Lung (tissue), 12 donors: ENCODE data around the gene ROPN1B. TPM values are rescaled to one million over a fixed set of nuclear protein-coding genes. Genes with fewer than 3 reads are reported as not detected.
"Not testable (repeated sequence)": the region's sequence is repeated elsewhere in the genome, so short reads cannot be mapped to it uniquely, and the experiment has no call there.

Experiments
- ATAC-seq: fragments of 200-7000 bp; cut with Tn5 transposase; one replicate; pipeline ENCODE4 v1.9.1; 2020; ENCODE audit warnings: moderate number of reproducible peaks; ENCODE audit not compliant: insufficient read depth, low FRiP score
- DNase-seq, 3 donors: peaks; one replicate each; pipeline ENCODE4 v3.0.0-alpha.2; 2013 to 2017
- H3K27ac ChIP-seq, 2 donors: one replicate each; pipeline ENCODE4 v1.5.1; 2013; ENCODE audit warnings: mild to moderate bottlenecking in 2 of 2, moderate library complexity in 2 of 2, control low read depth in 1 of 2, inconsistent platforms in 1 of 2, low read depth in 1 of 2, low read length in 1 of 2
- H3K27me3 ChIP-seq, 3 donors: one replicate each; pipeline ENCODE4 v1.5.1; 2013; ENCODE audit warnings: low read length in 2 of 3; ENCODE audit not compliant: control insufficient read depth in 3 of 3, insufficient read depth in 3 of 3
- H3K36me3 ChIP-seq, 4 donors: one replicate each; pipeline ENCODE4 v1.5.1; 2013; ENCODE audit warnings: low read length in 4 of 4, mild to moderate bottlenecking in 1 of 4, moderate library complexity in 1 of 4; ENCODE audit not compliant: control insufficient read depth in 4 of 4, insufficient read depth in 4 of 4
- H3K4me1 ChIP-seq, 5 donors: one replicate each; pipeline ENCODE4 v1.5.1; 2013; ENCODE audit warnings: low read length in 5 of 5, mild to moderate bottlenecking in 2 of 5, moderate library complexity in 1 of 5; ENCODE audit not compliant: control insufficient read depth in 5 of 5, insufficient read depth in 5 of 5
- H3K4me3 ChIP-seq: one replicate; pipeline ENCODE4 v1.5.1; 2013; ENCODE audit warnings: mild to moderate bottlenecking, control low read depth, moderate library complexity
- H3K9ac ChIP-seq, 2 donors: one replicate each; pipeline ENCODE4 v1.5.1; 2013; ENCODE audit warnings: low read length in 2 of 2, control low read depth in 1 of 2; ENCODE audit not compliant: insufficient read depth in 1 of 2
- H3K9me3 ChIP-seq, 4 donors: one replicate each; pipeline ENCODE4 v1.5.1; 2013; ENCODE audit warnings: low read length in 3 of 4, mild to moderate bottlenecking in 1 of 4, moderate library complexity in 1 of 4; ENCODE audit not compliant: control insufficient read depth in 4 of 4, insufficient read depth in 3 of 4
- WGBS, 2 donors: extraction: QIAGEN DNeasy Blood & Tissue Kit; methylation state at CpG; one replicate each; pipeline ENCODE4 v1.1.7; 2013; 5-methylcytosine and 5-hydroxymethylcytosine counted together
- polyA plus RNA-seq, 2 donors: library from polyadenylated mRNA; stranded (reverse); fragments of 200-250 nt; gene quantifications; one replicate each; pipeline ENCODE4 v1.2.1, GENCODE V29; 2013
- total RNA-seq, 2 donors: library from RNA; depleted of rRNA in 1 of 2; stranded (reverse); fragments of >200 nt in 1 of 2; gene quantifications; one replicate each; pipeline ENCODE4 v1.2.1, GENCODE V29; 2014 to 2021
- TF ChIP-seq, protein P1 (sequence below): IDR thresholded peaks from 2 replicates; pipeline ENCODE4 v1.5.1; 2012; ENCODE audit warnings: mild to moderate bottlenecking; ENCODE audit errors: control extremely low read depth, extremely low read depth
- donor health status: control.
- donor health status: control.
- donor health status: Bipolar disorder and iron deficiency.
- donor health status: healthy.
- donor health status: DM: yes; HTN: yes; CAD: no.

ROPN1B gene
- total and polyA plus RNA-seq, 4 donors: 0.14 to 0.67 (median 0.47) TPM

DNA sequence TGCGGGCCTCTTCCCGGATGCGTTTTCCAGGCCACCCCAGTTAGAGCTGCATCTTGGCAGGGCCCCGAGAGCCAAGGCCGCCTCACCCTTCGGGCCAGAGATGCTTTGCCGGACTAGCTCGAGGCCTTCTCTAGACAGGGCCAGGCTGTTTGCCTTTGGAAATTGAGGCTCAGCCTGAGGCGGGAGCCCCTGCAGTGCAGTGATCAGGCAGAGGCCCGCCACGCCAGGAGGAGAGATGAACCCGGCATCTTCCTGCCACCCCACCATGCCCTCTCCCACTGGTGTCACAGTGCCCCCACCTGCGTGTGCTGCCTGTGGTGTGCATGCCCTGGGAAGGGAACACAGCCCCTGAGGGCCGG is 8.9 kb upstream of the ROPN1B start:
- Histone ChIP-seq H3K9ac (no peak overlapping the region), H3K4me1 (peaks cover 0 to 2% (median 0%) of the 10 kb centered on the region in 5 donors), H3K9me3 (peaks cover 0 to 3% (median 0%) of the 10 kb centered on the region in 4 donors), H3K36me3 (no peaks in the 10 kb centered on the region), H3K4me3 (no peak overlapping the region), H3K27ac (no peak overlapping the region), H3K27me3 (peaks cover 12 to 26% (median 23%) of the 10 kb centered on the region in 3 donors)
- TF ChIP-seq, protein P1, sequence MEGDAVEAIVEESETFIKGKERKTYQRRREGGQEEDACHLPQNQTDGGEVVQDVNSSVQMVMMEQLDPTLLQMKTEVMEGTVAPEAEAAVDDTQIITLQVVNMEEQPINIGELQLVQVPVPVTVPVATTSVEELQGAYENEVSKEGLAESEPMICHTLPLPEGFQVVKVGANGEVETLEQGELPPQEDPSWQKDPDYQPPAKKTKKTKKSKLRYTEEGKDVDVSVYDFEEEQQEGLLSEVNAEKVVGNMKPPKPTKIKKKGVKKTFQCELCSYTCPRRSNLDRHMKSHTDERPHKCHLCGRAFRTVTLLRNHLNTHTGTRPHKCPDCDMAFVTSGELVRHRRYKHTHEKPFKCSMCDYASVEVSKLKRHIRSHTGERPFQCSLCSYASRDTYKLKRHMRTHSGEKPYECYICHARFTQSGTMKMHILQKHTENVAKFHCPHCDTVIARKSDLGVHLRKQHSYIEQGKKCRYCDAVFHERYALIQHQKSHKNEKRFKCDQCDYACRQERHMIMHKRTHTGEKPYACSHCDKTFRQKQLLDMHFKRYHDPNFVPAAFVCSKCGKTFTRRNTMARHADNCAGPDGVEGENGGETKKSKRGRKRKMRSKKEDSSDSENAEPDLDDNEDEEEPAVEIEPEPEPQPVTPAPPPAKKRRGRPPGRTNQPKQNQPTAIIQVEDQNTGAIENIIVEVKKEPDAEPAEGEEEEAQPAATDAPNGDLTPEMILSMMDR: no peak
- ATAC-seq (no peak), DNase-seq (no peak)
- WGBS, 2 donors: 91 to 96% methylated on average over 14 of the region's 14 CpGs

DNA sequence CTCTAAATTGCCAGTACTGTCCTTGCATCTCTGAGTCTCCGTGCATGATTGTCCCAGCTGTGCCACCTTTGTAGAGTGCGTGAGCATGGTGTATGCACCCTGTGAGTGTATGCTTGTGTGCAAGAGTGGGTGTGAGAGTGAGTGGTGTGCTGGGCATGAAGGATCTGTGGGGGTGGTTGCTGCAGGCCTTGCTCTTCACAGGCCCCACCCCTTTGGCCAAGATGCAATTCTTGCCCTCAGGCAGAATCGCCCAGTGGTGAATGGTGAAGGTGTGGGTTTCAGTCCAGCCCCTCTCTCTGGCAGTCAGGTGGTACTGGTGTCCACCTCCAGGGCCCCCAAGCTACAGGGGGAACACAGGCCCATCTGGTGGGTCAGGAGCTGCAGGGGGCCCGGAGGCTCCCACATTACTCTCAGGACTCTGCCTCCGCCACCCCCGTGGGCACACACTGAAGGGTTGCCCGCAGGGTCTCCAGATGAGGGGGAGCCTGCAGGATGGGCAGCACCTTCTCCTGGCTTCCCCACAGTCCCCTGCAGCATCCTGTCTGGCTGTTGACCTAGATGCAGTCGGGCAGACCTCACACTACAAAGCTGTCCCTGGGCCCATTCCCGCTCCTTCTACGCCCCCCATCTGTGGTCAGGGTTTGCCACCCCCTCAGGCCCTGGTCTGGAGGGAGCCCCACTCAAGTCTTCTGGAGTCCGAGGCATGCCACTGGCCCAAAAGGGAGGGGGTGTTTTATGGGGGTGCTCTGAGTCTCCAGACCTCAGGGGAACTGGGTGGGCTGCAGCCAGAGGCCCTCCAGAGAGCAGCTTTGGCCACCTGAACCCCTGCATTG is 8.3 kb upstream of the ROPN1B start:
- H3K27me3 ChIP-seq: peaks cover 9 to 23% (median 23%) of the 10 kb centered on the region in 3 donors
- ATAC-seq: no peak

DNA sequence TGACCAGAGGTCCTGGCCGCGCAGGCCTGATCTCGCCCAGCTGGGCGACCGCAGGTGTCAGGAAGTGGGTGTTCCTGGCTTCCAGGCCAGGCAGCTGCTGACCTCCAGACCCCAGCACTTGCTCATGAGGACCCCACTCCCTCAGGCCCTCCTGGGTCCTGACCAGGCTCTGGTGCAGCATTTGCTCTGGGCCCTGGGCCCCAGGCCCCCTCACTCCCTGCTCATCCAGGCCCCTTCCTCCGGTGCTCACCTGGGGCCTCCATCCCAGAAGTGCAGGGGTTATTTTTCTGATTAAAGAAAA is 7.7 kb upstream of the ROPN1B start:
- TF ChIP-seq, protein P1: no peak
- peaks cover 0 to 3% (median 0%) of the 10 kb centered on the region in 4 donors for H3K9me3 ChIP-seq
- DNase-seq: no peak
- H3K36me3 ChIP-seq: no peaks in the 10 kb centered on the region
- H3K9ac ChIP-seq: no peak overlapping the region
- 55 to 79% methylated on average over 6 of the region's 6 CpGs for WGBS, 2 donors
- peaks cover 0 to 2% (median 0%) of the 10 kb centered on the region in 5 donors for H3K4me1 ChIP-seq
- H3K27me3 ChIP-seq: peaks cover 4 to 23% (median 20%) of the 10 kb centered on the region in 3 donors
- no peak overlapping the region for H3K27ac ChIP-seq
- no peak overlapping the region for H3K4me3 ChIP-seq
- ATAC-seq: no peak

More for the DNA sequence above, 8.3 kb upstream of the ROPN1B start:
- H3K4me3 ChIP-seq: no peak overlapping the region
- H3K9me3 ChIP-seq: peaks cover 0 to 3% (median 0%) of the 10 kb centered on the region in 4 donors
- WGBS, 2 donors: 82 to 92% methylated on average over 11 of the region's 11 CpGs
- H3K4me1 ChIP-seq: peaks cover 0 to 2% (median 0%) of the 10 kb centered on the region in 5 donors
- H3K27ac ChIP-seq: no peak overlapping the region
- H3K36me3 ChIP-seq: no peaks in the 10 kb centered on the region
- TF ChIP-seq, protein P1: no peak
- no peak for DNase-seq
- H3K9ac ChIP-seq: no peak overlapping the region

DNA sequence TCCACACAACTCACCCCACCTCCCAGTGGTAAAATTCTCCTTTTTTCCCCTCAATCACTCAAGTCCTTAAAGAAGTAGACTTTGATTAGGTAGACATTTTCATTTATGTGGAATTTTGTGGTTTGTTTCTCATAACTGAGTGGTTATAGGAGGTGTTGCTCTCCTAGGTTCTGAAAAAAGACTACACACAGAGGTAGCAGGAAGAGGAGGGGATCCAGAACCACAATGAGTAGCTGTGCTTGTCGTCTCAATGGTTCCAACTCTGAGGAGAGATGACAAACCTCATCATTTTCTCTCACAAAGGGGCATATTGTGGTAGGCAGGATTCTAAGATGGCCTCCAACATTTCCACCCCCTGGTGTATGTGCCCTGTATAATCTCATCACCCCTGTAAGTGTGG is 5.1 kb upstream of the ROPN1B start:
- H3K27me3 ChIP-seq: peaks cover 3 to 12% (median 9%) of the 10 kb centered on the region in 3 donors
- not testable (repeated sequence) for H3K9ac ChIP-seq, DNase-seq, H3K9me3 ChIP-seq, ATAC-seq, H3K4me3 ChIP-seq, H3K36me3 ChIP-seq, H3K4me1 ChIP-seq, H3K27ac ChIP-seq
- whole genome bisulfite sequencing, 2 donors: 46 to 57% methylated on average over 1 of the region's 1 CpG
